Neural progenitor cell (in vitro differentiated cells): ENCODE data around the gene CYP4V2. TPM values are rescaled to one million over a fixed set of nuclear protein-coding genes. Genes with fewer than 3 reads are reported as not detected.

ENCODE experiments used
- DNase-seq: peaks from one replicate; pipeline ENCODE4 v3.0.0-alpha.2; 2016; ENCODE audit warnings: low spot score
- H2AFZ ChIP-seq: fragments of 200-600 bp; sonication (generic); replicated peaks from 2 replicates; pipeline ENCODE4 v1.6.1; 2016; ENCODE audit warnings: antibody characterized with exemption
- H3F3A ChIP-seq: fragments of 200-600 bp; sonication (generic); 2 replicates; pipeline ENCODE4 v1.6.1; 2016; ENCODE audit warnings: antibody characterized with exemption, low read depth
- H3K27ac ChIP-seq: fragments of 200-600 bp; sonication (generic); 2 replicates; pipeline ENCODE4 v1.5.1; 2016; ENCODE audit warnings: mild to moderate bottlenecking
- H3K27me3 ChIP-seq: fragments of 200-600 bp; sonication (generic); 2 replicates; pipeline ENCODE4 v1.6.1; 2016; ENCODE audit warnings: mild to moderate bottlenecking, moderate library complexity
- H3K36me3 ChIP-seq: fragments of 200-600 bp; sonication (generic); 2 replicates; pipeline ENCODE4 v1.5.1; 2016
- H3K4me1 ChIP-seq: fragments of 200-600 bp; sonication (generic); 2 replicates; pipeline ENCODE4 v1.6.1; 2016; ENCODE audit warnings: mixed run types
- H3K4me2 ChIP-seq: fragments of 200-600 bp; sonication (generic); 2 replicates; pipeline ENCODE4 v1.6.1; 2016
- H3K4me3 ChIP-seq: fragments of 200-600 bp; sonication (generic); 2 replicates; pipeline ENCODE4 v1.5.1; 2016
- H3K79me2 ChIP-seq: fragments of 200-600 bp; sonication (generic); 2 replicates; pipeline ENCODE4 v1.6.1; 2016; ENCODE audit warnings: low read depth
- H3K9ac ChIP-seq: fragments of 200-600 bp; sonication (generic); 2 replicates; pipeline ENCODE4 v1.6.1; 2016
- H3K9me3 ChIP-seq: fragments of 200-600 bp; sonication (generic); 2 replicates; pipeline ENCODE4 v1.5.1; 2016; ENCODE audit warnings: low read depth
- H4K20me1 ChIP-seq: fragments of 200-600 bp; sonication (generic); 2 replicates; pipeline ENCODE4 v1.6.1; 2016; ENCODE audit warnings: low read depth
- H3K27ac Mint-ChIP-seq: 3 replicates; pipeline ENCODE4 v1.8.0; 2021; ENCODE audit warnings: mixed read lengths
- H3K27me3 Mint-ChIP-seq: 2 replicates; pipeline ENCODE4 v1.8.0; 2022; ENCODE audit warnings: low read depth, mild to moderate bottlenecking, inconsistent platforms, moderate library complexity, mixed read lengths; ENCODE audit not compliant: insufficient read depth
- H3K36me3 Mint-ChIP-seq: 3 replicates; pipeline ENCODE4 v1.8.0; 2021; ENCODE audit warnings: mixed read lengths
- H3K4me1 Mint-ChIP-seq: 3 replicates; pipeline ENCODE4 v1.8.0; 2021; ENCODE audit warnings: mixed read lengths
- H3K4me3 Mint-ChIP-seq: 3 replicates; pipeline ENCODE4 v1.8.0; 2021; ENCODE audit warnings: mild to moderate bottlenecking, moderate library complexity, mixed read lengths
- H3K9me3 Mint-ChIP-seq: 3 replicates; pipeline ENCODE4 v1.8.0; 2020; ENCODE audit warnings: mixed read lengths
- EZH2 ChIP-seq: fragments of 200-600 bp; sonication (generic); IDR thresholded peaks from 2 replicates; pipeline ENCODE4 v1.6.1; 2017; ENCODE audit warnings: antibody characterized with exemption, mild to moderate bottlenecking, moderate library complexity
- EZH2phosphoT487 ChIP-seq: fragments of 200-600 bp; sonication (generic); IDR thresholded peaks from 2 replicates; pipeline ENCODE4 v1.6.1; 2017; ENCODE audit warnings: antibody characterized with exemption
- total RNA-seq: library from RNA; depleted of rRNA; stranded (reverse); fragments of >200 nt; gene quantifications from 2 replicates; pipeline ENCODE4 v1.2.3, GENCODE V29; 2015; ENCODE audit warnings: low replicate concordance
- TF ChIP-seq, protein P1 (sequence below): fragments of 200-600 bp; sonication (generic); IDR thresholded peaks from 2 replicates; pipeline ENCODE4 v1.5.1; 2017; ENCODE audit warnings: antibody characterized with exemption, mild to moderate bottlenecking

Gene CYP4V2
- total RNA-seq, 1 donor from 2014 or later = 0.37 TPM

DNA sequence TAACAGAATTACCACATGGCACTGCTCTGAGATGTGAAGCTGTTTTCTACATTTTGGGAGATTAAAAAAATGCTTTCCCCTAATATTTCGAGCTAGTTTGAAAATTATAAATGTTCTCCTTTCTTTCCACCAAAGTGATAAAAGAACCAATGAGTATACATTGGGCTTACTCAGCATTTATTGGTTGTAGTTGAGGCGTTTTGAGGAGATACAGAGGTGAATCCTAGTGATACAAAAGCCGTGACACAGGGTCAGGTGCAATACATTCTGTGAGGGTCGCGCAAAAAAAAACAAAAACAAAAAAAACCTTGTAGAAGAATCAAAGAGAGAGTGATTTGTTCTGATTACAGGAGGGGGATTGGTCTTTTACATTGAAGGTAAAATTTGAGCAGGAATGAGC lies 32.4 kb upstream of the CYP4V2 start:
- peaks cover 4% of the 10 kb centered on the region for H3K36me3 Mint-ChIP-seq
- peaks cover 9% of the 10 kb centered on the region for H3F3A ChIP-seq
- H3K79me2 ChIP-seq = no peaks in the 10 kb centered on the region
- H3K36me3 ChIP-seq = no peaks in the 10 kb centered on the region
- H3K9me3 ChIP-seq = no peaks in the 10 kb centered on the region
- no peak overlapping the region for H3K9ac ChIP-seq
- DNase-seq = no peak
- H3K4me3 Mint-ChIP-seq = no peak overlapping the region
- no peaks in the 10 kb centered on the region for H4K20me1 ChIP-seq
- H3K4me1 Mint-ChIP-seq = peaks cover 15% of the 10 kb centered on the region
- H3K27ac Mint-ChIP-seq = no peak overlapping the region
- peaks cover 4% of the 10 kb centered on the region for H3K27me3 Mint-ChIP-seq
- no peak overlapping the region for H2AFZ ChIP-seq
- TF ChIP-seq, protein P1, sequence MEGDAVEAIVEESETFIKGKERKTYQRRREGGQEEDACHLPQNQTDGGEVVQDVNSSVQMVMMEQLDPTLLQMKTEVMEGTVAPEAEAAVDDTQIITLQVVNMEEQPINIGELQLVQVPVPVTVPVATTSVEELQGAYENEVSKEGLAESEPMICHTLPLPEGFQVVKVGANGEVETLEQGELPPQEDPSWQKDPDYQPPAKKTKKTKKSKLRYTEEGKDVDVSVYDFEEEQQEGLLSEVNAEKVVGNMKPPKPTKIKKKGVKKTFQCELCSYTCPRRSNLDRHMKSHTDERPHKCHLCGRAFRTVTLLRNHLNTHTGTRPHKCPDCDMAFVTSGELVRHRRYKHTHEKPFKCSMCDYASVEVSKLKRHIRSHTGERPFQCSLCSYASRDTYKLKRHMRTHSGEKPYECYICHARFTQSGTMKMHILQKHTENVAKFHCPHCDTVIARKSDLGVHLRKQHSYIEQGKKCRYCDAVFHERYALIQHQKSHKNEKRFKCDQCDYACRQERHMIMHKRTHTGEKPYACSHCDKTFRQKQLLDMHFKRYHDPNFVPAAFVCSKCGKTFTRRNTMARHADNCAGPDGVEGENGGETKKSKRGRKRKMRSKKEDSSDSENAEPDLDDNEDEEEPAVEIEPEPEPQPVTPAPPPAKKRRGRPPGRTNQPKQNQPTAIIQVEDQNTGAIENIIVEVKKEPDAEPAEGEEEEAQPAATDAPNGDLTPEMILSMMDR = no peak
- TF ChIP-seq EZH2 (no peak), EZH2phosphoT487 (no peak)
- H3K4me3 ChIP-seq = no peak overlapping the region
- H3K4me1 ChIP-seq = peaks cover 7% of the 10 kb centered on the region
- H3K27me3 ChIP-seq = no peaks in the 10 kb centered on the region
- H3K9me3 Mint-ChIP-seq = no peaks in the 10 kb centered on the region
- H3K4me2 ChIP-seq = no peak overlapping the region
- no peak overlapping the region for H3K27ac ChIP-seq

DNA sequence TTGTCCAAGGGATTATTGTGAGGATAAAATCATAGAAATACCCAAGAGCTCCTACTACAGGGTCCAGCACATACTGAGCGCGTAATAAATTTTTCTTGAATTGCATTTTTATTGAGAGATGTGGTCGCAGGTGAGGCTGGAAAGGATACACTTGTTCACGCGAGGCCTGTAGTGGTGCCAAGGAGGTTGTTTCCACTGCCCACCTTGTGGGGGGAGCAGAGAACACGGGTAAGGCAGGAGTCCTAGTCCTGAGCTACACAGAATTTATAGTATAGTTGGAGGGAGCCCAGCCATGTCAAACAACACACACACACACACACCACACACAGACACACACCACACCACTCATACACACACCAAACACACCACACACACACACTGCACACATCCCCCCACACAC lies 31.8 kb upstream of the CYP4V2 start:
- H3F3A ChIP-seq = peaks cover 9% of the 10 kb centered on the region
- no peaks in the 10 kb centered on the region for H3K27me3 ChIP-seq
- no peak for TF ChIP-seq EZH2
- no peak for TF ChIP-seq EZH2phosphoT487
- TF ChIP-seq, protein P1 = no peak
- peaks cover 13% of the 10 kb centered on the region for H3K4me1 ChIP-seq
- Mint-ChIP-seq H3K27ac (no peak overlapping the region), H3K36me3 (peaks cover 4% of the 10 kb centered on the region), H3K27me3 (peaks cover 4% of the 10 kb centered on the region), H3K4me3 (no peak overlapping the region), H3K4me1 (peaks cover 19% of the 10 kb centered on the region), H3K9me3 (no peaks in the 10 kb centered on the region)
- H2AFZ ChIP-seq = no peak overlapping the region
- no peaks in the 10 kb centered on the region for H3K9me3 ChIP-seq
- H3K4me2 ChIP-seq = no peak overlapping the region
- H3K79me2 ChIP-seq = no peaks in the 10 kb centered on the region
- H3K36me3 ChIP-seq = no peaks in the 10 kb centered on the region
- H3K4me3 ChIP-seq = no peak overlapping the region
- H3K9ac ChIP-seq = no peak overlapping the region
- H4K20me1 ChIP-seq = no peaks in the 10 kb centered on the region
- no peak for DNase-seq
- H3K27ac ChIP-seq = no peak overlapping the region

DNA sequence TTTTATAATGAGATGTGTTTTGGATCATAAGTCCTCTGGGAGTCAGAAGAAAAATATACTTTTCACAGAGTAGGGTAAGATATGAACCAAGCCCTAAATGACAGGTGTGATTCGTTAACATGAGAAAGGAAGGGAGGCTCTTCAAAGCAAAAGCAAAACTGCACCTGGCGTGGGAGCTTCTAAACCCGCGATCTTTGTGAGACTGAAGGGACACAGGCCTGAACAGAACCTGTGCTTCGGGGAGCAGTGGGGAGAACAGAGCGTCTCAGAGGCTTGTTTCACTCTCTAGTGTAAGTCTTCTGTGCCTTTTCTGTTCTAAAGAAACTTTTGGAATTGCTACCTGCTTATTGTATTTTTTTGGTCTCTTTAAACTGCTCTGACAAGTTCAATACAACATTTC lies 30.2 kb upstream of the CYP4V2 start:
- Mint-ChIP-seq H3K27ac (no peak overlapping the region), H3K9me3 (no peaks in the 10 kb centered on the region), H3K27me3 (peaks cover 2% of the 10 kb centered on the region), H3K4me1 (peaks cover 31% of the 10 kb centered on the region), H3K4me3 (no peak overlapping the region), H3K36me3 (no peaks in the 10 kb centered on the region)
- no peaks in the 10 kb centered on the region for H4K20me1 ChIP-seq
- no peaks in the 10 kb centered on the region for H3K27me3 ChIP-seq
- H3K27ac ChIP-seq = no peak overlapping the region
- no peak overlapping the region for H3K4me3 ChIP-seq
- no peaks in the 10 kb centered on the region for H3K79me2 ChIP-seq
- peaks cover 9% of the 10 kb centered on the region for H3F3A ChIP-seq
- peaks cover 13% of the 10 kb centered on the region for H3K4me1 ChIP-seq
- H3K9me3 ChIP-seq = no peaks in the 10 kb centered on the region
- DNase-seq = no peak
- no peak overlapping the region for H3K9ac ChIP-seq
- no peak overlapping the region for H2AFZ ChIP-seq
- TF ChIP-seq EZH2phosphoT487 = no peak
- TF ChIP-seq, protein P1 = no peak
- TF ChIP-seq EZH2 = no peak
- H3K4me2 ChIP-seq = no peak overlapping the region
- H3K36me3 ChIP-seq = no peaks in the 10 kb centered on the region
